WI38 (cell line): Measurements from ENCODE around the gene LTBP4.

Experiments
- H3K4me3 ChIP-seq: 2 replicates; pipeline ENCODE4 v1.5.1; 2011; ENCODE audit warnings: low read depth, mild to moderate bottlenecking, control low read depth, low read length
- CTCF ChIP-seq: IDR thresholded peaks from 2 replicates; pipeline ENCODE4 v1.5.1; 2012; ENCODE audit warnings: low read depth, mild to moderate bottlenecking, control low read depth, low read length

Gene LTBP4

GRCh38 chr19:40677156-40677555 is 76.0 kb downstream of the LTBP4 start:
- no peak overlapping the region for H3K4me3 ChIP-seq
- TF ChIP-seq CTCF, result no peak
